Fibroblast of the aortic adventitia (primary cell): ENCODE data around the gene MAP3K3. TPM values are rescaled to one million over a fixed set of nuclear protein-coding genes. Genes with fewer than 3 reads are reported as not detected.

Experiments
- DNase-seq: peaks from one replicate; pipeline ENCODE4 v3.0.0-alpha.2; 2010; ENCODE audit warnings: low read depth
- H3K4me3 ChIP-seq: 2 replicates; pipeline ENCODE4 v1.5.1; 2011; ENCODE audit warnings: low read depth, mild to moderate bottlenecking, control low read depth, low read length, moderate library complexity
- total RNA-seq: library from RNA; depleted of rRNA; stranded (reverse); fragments of >200 nt; gene quantifications from 2 replicates; pipeline ENCODE4 v1.2.3, GENCODE V29; 2012; ENCODE audit warnings: low replicate concordance
- TF ChIP-seq, protein P1 (sequence below): IDR thresholded peaks from 2 replicates; pipeline ENCODE4 v1.5.1; 2011; ENCODE audit warnings: mild to moderate bottlenecking, low read length, control low read depth, inconsistent platforms; ENCODE audit not compliant: insufficient read depth

MAP3K3 gene
- total RNA-seq, 1 donor: 37.4 TPM

DNA sequence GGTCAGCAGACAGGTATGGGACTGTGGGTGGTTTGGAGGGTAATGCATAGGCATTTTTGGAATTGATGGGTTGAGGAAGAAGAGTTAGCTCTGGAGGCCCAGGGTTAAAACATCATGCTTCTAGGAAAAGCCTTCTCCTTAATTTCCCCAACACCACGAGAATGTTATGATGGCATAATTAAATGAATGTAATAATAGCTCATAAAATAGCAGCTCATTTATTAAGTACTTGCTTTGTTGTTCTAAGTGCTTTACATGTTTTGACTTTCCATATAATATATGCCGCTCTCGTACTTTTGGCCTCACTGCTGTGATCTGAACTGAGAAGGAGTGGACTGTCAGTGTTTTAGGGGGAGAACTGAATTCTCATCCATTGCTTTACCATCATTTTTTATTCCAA lies 63.4 kb downstream of the MAP3K3 start:
- no peak for DNase-seq
- TF ChIP-seq, protein P1, sequence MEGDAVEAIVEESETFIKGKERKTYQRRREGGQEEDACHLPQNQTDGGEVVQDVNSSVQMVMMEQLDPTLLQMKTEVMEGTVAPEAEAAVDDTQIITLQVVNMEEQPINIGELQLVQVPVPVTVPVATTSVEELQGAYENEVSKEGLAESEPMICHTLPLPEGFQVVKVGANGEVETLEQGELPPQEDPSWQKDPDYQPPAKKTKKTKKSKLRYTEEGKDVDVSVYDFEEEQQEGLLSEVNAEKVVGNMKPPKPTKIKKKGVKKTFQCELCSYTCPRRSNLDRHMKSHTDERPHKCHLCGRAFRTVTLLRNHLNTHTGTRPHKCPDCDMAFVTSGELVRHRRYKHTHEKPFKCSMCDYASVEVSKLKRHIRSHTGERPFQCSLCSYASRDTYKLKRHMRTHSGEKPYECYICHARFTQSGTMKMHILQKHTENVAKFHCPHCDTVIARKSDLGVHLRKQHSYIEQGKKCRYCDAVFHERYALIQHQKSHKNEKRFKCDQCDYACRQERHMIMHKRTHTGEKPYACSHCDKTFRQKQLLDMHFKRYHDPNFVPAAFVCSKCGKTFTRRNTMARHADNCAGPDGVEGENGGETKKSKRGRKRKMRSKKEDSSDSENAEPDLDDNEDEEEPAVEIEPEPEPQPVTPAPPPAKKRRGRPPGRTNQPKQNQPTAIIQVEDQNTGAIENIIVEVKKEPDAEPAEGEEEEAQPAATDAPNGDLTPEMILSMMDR: no peak
- H3K4me3 ChIP-seq: no peak overlapping the region

DNA sequence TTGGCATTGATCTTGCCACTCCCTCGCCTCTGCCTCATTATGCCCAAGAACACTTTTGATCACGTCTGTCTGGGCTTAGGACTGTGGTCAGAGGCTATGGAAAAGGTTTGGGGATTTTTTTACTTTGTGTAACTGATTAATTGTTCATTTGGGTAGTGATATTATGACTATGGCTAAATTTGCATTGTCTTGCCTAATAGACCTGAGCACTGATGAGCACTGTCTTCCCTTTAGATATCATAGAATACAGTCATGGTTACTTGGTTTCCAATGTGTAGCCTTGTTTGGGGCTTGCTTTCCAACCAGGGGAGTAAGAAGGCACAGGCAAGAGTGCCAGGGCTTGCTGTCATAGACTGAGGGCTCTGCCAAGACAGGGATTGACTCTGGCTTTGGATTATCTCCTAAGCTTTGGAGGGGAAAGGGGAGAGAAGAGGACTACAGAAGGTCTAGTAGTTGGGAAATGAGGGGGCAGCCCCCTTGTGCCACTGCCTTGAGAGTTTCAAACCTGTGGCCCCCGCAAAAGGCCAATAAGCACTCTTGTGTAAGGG lies 64.0 kb downstream of the MAP3K3 start:
- TF ChIP-seq, protein P1: no peak
- no peak for DNase-seq
- no peak overlapping the region for H3K4me3 ChIP-seq

DNA sequence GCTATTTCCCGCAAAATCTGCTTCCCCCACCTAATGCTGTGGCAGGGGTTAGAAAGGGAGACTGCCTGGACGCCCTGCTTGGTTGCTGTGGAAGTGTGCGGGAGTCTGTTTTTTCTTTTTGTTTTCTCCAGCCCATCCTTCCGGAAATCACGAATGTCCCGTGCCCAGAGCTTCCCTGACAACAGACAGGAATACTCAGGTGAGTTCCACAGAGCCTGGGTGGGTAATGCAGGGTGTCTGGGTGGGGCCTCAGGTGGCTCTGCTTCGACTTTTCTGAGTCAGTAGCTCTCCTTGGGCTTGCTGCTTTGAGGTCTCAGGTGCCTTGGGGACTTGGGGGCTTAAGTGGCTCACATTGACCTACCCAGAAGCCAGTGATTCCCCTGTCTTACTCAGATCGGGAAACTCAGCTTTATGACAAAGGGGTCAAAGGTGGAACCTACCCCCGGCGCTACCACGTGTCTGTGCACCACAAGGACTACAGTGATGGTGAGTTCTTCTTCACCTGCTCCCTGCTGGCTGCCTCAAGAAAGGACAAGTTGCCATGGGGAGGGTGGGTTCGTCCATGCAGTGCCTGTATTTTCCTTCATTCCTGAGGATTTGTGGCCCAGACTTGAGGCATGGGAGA lies 66.3 kb downstream of the MAP3K3 start:
- TF ChIP-seq, protein P1: no peak
- no peak for DNase-seq
- no peak overlapping the region for H3K4me3 ChIP-seq

- TF ChIP-seq, protein P1: no peak
- H3K4me3 ChIP-seq: no peak overlapping the region
- DNase-seq: no peak
Measured at GRCh38 chr17:63689479-63689878, 67.3 kb downstream of the MAP3K3 start.

DNA sequence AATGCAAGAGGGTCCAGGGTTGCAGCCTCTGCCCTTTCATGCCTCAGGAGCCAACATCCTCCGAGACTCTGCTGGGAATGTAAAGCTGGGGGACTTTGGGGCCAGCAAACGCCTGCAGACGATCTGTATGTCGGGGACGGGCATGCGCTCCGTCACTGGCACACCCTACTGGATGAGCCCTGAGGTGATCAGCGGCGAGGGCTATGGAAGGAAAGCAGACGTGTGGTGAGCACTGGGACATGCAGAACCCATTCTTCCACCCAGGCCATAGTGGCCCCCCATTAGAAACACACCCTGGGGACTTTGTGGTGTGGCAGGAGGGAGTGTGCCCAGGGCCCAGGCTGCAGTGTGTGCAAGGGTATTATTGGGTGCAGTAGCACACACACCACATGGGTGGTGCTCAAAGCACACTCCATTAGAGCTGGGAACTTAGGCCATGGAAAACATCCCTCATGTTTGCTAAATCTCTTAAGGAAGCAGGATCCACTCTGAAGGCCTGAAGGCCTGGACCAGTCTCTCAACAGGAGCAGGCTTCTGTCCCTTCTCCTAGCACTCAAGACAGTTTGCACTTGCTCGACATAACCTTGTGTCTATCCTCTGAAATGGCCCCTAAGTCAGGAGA lies 70.1 kb downstream of the MAP3K3 start:
- H3K4me3 ChIP-seq: no peak overlapping the region
- TF ChIP-seq, protein P1: no peak
- DNase-seq: no peak

DNA sequence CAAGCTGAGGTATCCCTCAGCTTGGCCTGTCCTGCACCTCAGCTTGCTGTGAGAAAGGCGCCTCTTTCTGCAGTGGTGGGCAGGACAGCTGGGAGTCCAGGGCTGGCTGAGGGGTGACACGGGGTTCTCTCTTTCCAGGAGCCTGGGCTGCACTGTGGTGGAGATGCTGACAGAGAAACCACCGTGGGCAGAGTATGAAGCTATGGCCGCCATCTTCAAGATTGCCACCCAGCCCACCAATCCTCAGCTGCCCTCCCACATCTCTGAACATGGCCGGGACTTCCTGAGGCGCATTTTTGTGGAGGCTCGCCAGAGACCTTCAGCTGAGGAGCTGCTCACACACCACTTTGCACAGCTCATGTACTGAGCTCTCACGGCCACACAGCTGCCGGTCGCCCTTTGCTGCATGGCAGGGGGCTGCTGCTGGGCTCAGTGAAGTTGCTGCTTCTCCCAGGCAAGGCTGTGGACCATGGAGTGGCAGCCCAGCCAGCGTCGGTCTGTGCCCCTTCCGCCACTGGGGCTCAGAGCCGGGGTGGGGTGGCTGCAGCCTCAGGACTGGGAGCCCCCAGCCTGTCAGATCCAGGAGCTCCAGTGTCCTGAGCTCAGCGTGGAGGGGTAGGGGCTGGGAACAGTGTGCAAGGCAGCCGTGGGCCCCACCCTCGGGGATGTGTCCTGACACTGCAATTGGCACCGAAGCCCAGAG lies 71.3 kb downstream of the MAP3K3 start:
- TF ChIP-seq, protein P1: no peak
- H3K4me3 ChIP-seq: no peak overlapping the region
- DNase-seq: no peak
